MCF 10A (cell line): ENCODE results near the gene RXRB. TPM values are rescaled to one million over a fixed set of nuclear protein-coding genes. Genes with fewer than 3 reads are reported as not detected.

Source experiments
- BruUV-seq: library from RNA; stranded (reverse); fragments of 400-500 nt; replicated peaks from 2 replicates; lab custom pipeline; 2021; lab: Mats Ljungman, UMichigan
- CTCF ChIA-PET: fragments of 300-600 bp; sonication (Branson Sonifier 250); formaldehyde crosslinking; extraction: SDS; loops from one replicate; lab custom pipeline; 2021; ENCODE audit warnings: antibody characterized with exemption, inconsistent platforms; lab: Yijun Ruan, JAX
- POLR2A ChIA-PET: fragments of 300-600, 350-650 bp; sonication (Branson Sonifier 250); formaldehyde crosslinking; extraction: SDS; loops from one replicate; lab custom pipeline; 2020; ENCODE audit warnings: antibody characterized with exemption, inconsistent platforms; lab: Yijun Ruan, JAX
- DNase-seq: peaks from one replicate; pipeline ENCODE4 v3.0.0-alpha.2; 2018; ENCODE audit not compliant: unreplicated experiment
- H3K27ac Mint-ChIP-seq: one replicate; pipeline ENCODE4 v1.8.0; 2022; ENCODE audit warnings: mild to moderate bottlenecking, low read depth, mixed read lengths; ENCODE audit not compliant: unreplicated experiment
- H3K27me3 Mint-ChIP-seq: one replicate; pipeline ENCODE4 v1.8.0; 2022; ENCODE audit warnings: mixed read lengths; ENCODE audit not compliant: insufficient read depth, unreplicated experiment
- H3K36me3 Mint-ChIP-seq: one replicate; pipeline ENCODE4 v1.8.0; 2022; ENCODE audit warnings: mild to moderate bottlenecking, moderate library complexity, mixed read lengths; ENCODE audit not compliant: insufficient read depth, unreplicated experiment
- H3K4me1 Mint-ChIP-seq: one replicate; pipeline ENCODE4 v1.8.0; 2022; ENCODE audit warnings: mixed read lengths; ENCODE audit not compliant: insufficient read depth, unreplicated experiment
- H3K4me3 Mint-ChIP-seq: one replicate; pipeline ENCODE4 v1.8.0; 2022; ENCODE audit warnings: mild to moderate bottlenecking, moderate library complexity, mixed read lengths; ENCODE audit not compliant: unreplicated experiment
- H3K9me3 Mint-ChIP-seq: one replicate; pipeline ENCODE4 v1.8.0; 2022; ENCODE audit warnings: mixed read lengths; ENCODE audit not compliant: unreplicated experiment
- CTCF ChIP-seq: fragments of 200-600 bp; IDR thresholded peaks from one replicate; pipeline ENCODE4 v1.8.0; 2022; ENCODE audit warnings: antibody characterized with exemption, mild to moderate bottlenecking; ENCODE audit not compliant: unreplicated experiment
- intact Hi-C: fragments of 100-400 bp; cut with micrococcal nuclease; formaldehyde crosslinking; loops from 2 replicates; pipeline ENCODE4 v1.14.1; 2022
- total RNA-seq: library from RNA; stranded (reverse); gene quantifications from 2 replicates; pipeline ENCODE4 v1.2.3, GENCODE V29; 2022

RXRB gene
- total RNA-seq, 1 experiment from 2014 or later: 35.1 TPM

GRCh38 chr6:33172688-33173534 lies 27.6 kb downstream of the RXRB start:
- intact Hi-C loops: loop anchor here (2.0 kb wide), 2 partner anchors 54 to 158 kb away; no protein-coding TSS in a partner anchor
- CTCF ChIA-PET: interaction anchor here (0.5 to 3.0 kb wide), 20 partner anchors 8 to 239 kb away, joined by 3 to 16 read pairs (median 4); no protein-coding TSS in a partner anchor
- no peaks in the 10 kb centered on the region for H3K9me3 Mint-ChIP-seq
- peak; percentile 60 for DNase-seq
- peak; percentile 73 for TF ChIP-seq CTCF
- no peaks in the 10 kb centered on the region for H3K36me3 Mint-ChIP-seq
- no peak overlapping the region for H3K4me3 Mint-ChIP-seq
- no TSS peak for BruUV-seq
- H3K27ac Mint-ChIP-seq: no peak overlapping the region
- H3K27me3 Mint-ChIP-seq: peaks cover 24% of the 10 kb centered on the region
- no peaks in the 10 kb centered on the region for H3K4me1 Mint-ChIP-seq
- POLR2A ChIA-PET: no interaction called here

- Mint-ChIP-seq H3K9me3 (no peaks in the 10 kb centered on the region), H3K36me3 (no peaks in the 10 kb centered on the region), H3K4me3 (no peak overlapping the region), H3K4me1 (no peaks in the 10 kb centered on the region), H3K27ac (no peak overlapping the region), H3K27me3 (peaks cover 24% of the 10 kb centered on the region)
- DNase-seq: no peak
- ChIA-PET CTCF (interaction anchor here (0.6 to 3.0 kb wide), 17 partner anchors 8 to 238 kb away, joined by 3 to 16 read pairs (median 4); no protein-coding TSS in a partner anchor), POLR2A (no interaction called here)
- BruUV-seq: no TSS peak
- no peak for TF ChIP-seq CTCF
- intact Hi-C loops: loop anchor here (2.0 kb wide), 2 partner anchors 53 to 157 kb away; no protein-coding TSS in a partner anchor
Observed at GRCh38 chr6:33171880-33172687, 28.4 kb downstream of the RXRB start.

GRCh38 chr6:33171016-33171879 lies 29.2 kb downstream of the RXRB start:
- intact Hi-C loops: no loop called here
- Mint-ChIP-seq H3K4me1 (no peaks in the 10 kb centered on the region), H3K27ac (no peak overlapping the region), H3K9me3 (no peaks in the 10 kb centered on the region), H3K27me3 (peaks cover 15% of the 10 kb centered on the region), H3K4me3 (no peak overlapping the region), H3K36me3 (no peaks in the 10 kb centered on the region)
- no peak for DNase-seq
- ChIA-PET CTCF (interaction anchor here (1.1 to 1.6 kb wide), 3 partner anchors 26 to 237 kb away, joined by 3 to 4 read pairs (median 3); no protein-coding TSS in a partner anchor), POLR2A (no interaction called here)
- TF ChIP-seq CTCF: no peak
- no TSS peak for BruUV-seq
